Upper lobe of right lung (tissue), 1 donor: ENCODE results near the gene ZGPAT. TPM values are rescaled to one million over a fixed set of nuclear protein-coding genes. Genes with fewer than 3 reads are reported as not detected.

Source experiments
- ATAC-seq: fragments of 200-7000 bp; cut with Tn5 transposase; one replicate; pipeline ENCODE4 v1.9.1; 2020; ENCODE audit warnings: mild to moderate bottlenecking, moderate library complexity
- DNase-seq: peaks from one replicate; pipeline ENCODE4 v3.0.0-alpha.2; 2020
- H3K27ac ChIP-seq: fragments of 200-600 bp; one replicate; pipeline ENCODE4 v1.8.0; 2022
- H3K27me3 ChIP-seq: fragments of 200-600 bp; one replicate; pipeline ENCODE4 v1.8.0; 2022; ENCODE audit warnings: mild to moderate bottlenecking
- H3K36me3 ChIP-seq: fragments of 200-600 bp; one replicate; pipeline ENCODE4 v1.8.0; 2022
- H3K4me1 ChIP-seq: fragments of 200-600 bp; one replicate; pipeline ENCODE4 v1.8.0; 2022
- H3K4me3 ChIP-seq: fragments of 200-600 bp; one replicate; pipeline ENCODE4 v1.8.0; 2022; ENCODE audit warnings: mild to moderate bottlenecking
- H3K9me3 ChIP-seq: fragments of 200-600 bp; one replicate; pipeline ENCODE4 v1.8.0; 2022
- CTCF ChIP-seq: fragments of 200-600 bp; IDR thresholded peaks from one replicate; pipeline ENCODE4 v1.8.0; 2022; ENCODE audit warnings: antibody characterized with exemption
- intact Hi-C: fragments of 100-400 bp; cut with DNase I; formaldehyde crosslinking; loops from one replicate; pipeline ENCODE4 v1.11.0; 2022
- total RNA-seq: library from RNA; stranded (reverse); fragmentation: NEBNext Ultra II Directional; extraction: Animal tissue kit (Norgen Biotek cat#: 25700); gene quantifications from one replicate; pipeline ENCODE4 v1.2.1, GENCODE V29; 2021
- donor health status: DM: no; HTN: yes; CAD: no; lungs with severe emphysema.

Gene ZGPAT
- total RNA-seq, 1 donor from 2014 or later, result 27.6 TPM

DNA sequence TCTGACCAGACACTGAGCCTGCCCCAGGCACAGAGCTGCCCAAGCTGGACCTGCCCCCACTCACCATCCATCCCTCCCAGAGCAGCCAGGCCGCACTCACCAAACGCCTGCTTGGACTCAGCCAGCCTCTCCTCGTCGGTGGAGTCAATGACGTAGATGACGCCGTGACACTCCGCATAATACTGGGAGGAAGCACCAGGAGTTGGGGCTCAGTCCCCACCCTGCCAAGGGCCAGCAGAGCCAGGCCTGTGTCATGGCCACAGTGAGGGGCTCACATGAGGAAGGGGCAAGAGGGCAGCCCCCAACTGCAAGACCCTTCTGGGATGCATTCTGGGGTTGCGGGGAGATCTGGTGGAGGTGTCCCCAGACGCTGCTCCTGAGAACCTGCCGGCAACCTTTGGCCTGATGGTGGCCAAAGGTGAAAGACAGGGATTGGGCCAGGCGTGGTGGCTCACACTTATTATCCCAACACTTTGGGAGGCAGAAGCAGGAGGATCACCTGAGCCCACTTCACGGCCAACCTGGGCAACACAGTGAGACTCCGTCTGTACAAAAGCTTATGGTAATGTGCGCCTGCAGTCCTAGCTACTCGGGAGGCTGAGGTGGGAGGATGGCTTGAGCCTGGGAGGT, 5.7 kb upstream of the ZGPAT start:
- TF ChIP-seq CTCF, result no peak
- Histone ChIP-seq H3K4me1 (peaks cover 15% of the 10 kb centered on the region), H3K9me3 (no peaks in the 10 kb centered on the region), H3K27ac (no peak overlapping the region), H3K27me3 (no peaks in the 10 kb centered on the region), H3K4me3 (no peak overlapping the region), H3K36me3 (peaks cover 32% of the 10 kb centered on the region)
- DNase-seq (no peak), ATAC-seq (no peak)
- intact Hi-C loops, result no loop called here

DNA sequence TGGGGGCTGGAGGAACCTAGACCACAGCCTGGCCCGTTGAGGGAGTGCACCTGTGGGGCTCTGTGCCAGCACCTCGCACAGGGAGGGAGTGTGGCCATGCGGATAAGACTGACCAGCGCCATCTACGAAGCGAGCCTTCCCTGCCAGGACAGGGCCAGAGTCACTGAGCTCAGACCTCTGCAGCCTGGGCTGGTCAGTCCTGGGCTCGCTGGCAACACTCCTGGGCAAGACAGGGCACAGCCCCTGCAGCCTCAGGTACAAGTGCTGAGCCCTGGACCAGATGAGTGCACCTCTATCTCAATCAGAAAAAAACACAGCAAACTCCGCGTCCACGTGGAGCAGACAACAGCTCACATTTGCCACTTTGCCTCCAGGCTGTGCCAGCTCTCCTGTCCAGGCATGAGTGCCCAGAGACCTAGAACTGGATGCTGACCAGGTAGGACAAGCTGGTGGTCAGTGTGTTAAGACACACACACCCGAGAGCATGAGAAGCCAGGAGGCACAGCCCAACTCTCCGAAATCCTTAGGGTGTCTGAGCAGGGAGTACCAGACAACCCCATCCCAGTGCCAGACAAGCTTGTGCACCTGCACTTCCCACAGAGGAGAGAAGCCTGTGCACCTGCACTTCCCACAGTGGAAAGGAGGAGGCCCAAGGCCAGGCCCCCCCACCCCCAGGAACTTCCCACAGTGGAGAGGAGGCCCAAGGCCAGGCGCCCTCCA, 4.9 kb upstream of the ZGPAT start:
- DNase-seq, result peak; percentile 59
- ATAC-seq, result no peak
- TF ChIP-seq CTCF, result no peak

GRCh38 chr20:63703471-63703975, 4.3 kb upstream of the ZGPAT start:
- peaks cover 12% of the 10 kb centered on the region for H3K4me1 ChIP-seq
- no peak overlapping the region for H3K27ac ChIP-seq
- H3K36me3 ChIP-seq, result peaks cover 32% of the 10 kb centered on the region
- DNase-seq (peak; percentile 64), ATAC-seq (no peak)
- intact Hi-C loops, result no loop called here
- TF ChIP-seq CTCF, result no peak
- H3K9me3 ChIP-seq, result no peaks in the 10 kb centered on the region
- H3K27me3 ChIP-seq, result no peaks in the 10 kb centered on the region
- no peak overlapping the region for H3K4me3 ChIP-seq

More for the DNA sequence above, 4.9 kb upstream of the ZGPAT start:
- Histone ChIP-seq H3K4me1 (peaks cover 11% of the 10 kb centered on the region), H3K36me3 (peaks cover 32% of the 10 kb centered on the region), H3K27ac (no peak overlapping the region), H3K9me3 (no peaks in the 10 kb centered on the region), H3K4me3 (no peak overlapping the region), H3K27me3 (no peaks in the 10 kb centered on the region)
- intact Hi-C loops, result no loop called here

GRCh38 chr20:63703976-63704748, 3.7 kb upstream of the ZGPAT start:
- peaks cover 19% of the 10 kb centered on the region for H3K4me1 ChIP-seq
- H3K27me3 ChIP-seq, result no peaks in the 10 kb centered on the region
- DNase-seq (peak; percentile 60), ATAC-seq (no peak)
- TF ChIP-seq CTCF, result no peak
- peaks cover 34% of the 10 kb centered on the region for H3K36me3 ChIP-seq
- no peak overlapping the region for H3K27ac ChIP-seq
- intact Hi-C loops, result no loop called here
- no peaks in the 10 kb centered on the region for H3K9me3 ChIP-seq
- no peak overlapping the region for H3K4me3 ChIP-seq

GRCh38 chr20:63704749-63705117, 3.1 kb upstream of the ZGPAT start:
- no peak overlapping the region for H3K27ac ChIP-seq
- peaks cover 24% of the 10 kb centered on the region for H3K4me1 ChIP-seq
- H3K4me3 ChIP-seq, result no peak overlapping the region
- intact Hi-C loops, result no loop called here
- no peak for DNase-seq
- H3K9me3 ChIP-seq, result no peaks in the 10 kb centered on the region
- ATAC-seq, result no peak
- H3K27me3 ChIP-seq, result no peaks in the 10 kb centered on the region
- no peak for TF ChIP-seq CTCF
- H3K36me3 ChIP-seq, result peaks cover 40% of the 10 kb centered on the region
